ENCODE results near the gene RBM5.

- TF ChIP-seq, protein P1, sequence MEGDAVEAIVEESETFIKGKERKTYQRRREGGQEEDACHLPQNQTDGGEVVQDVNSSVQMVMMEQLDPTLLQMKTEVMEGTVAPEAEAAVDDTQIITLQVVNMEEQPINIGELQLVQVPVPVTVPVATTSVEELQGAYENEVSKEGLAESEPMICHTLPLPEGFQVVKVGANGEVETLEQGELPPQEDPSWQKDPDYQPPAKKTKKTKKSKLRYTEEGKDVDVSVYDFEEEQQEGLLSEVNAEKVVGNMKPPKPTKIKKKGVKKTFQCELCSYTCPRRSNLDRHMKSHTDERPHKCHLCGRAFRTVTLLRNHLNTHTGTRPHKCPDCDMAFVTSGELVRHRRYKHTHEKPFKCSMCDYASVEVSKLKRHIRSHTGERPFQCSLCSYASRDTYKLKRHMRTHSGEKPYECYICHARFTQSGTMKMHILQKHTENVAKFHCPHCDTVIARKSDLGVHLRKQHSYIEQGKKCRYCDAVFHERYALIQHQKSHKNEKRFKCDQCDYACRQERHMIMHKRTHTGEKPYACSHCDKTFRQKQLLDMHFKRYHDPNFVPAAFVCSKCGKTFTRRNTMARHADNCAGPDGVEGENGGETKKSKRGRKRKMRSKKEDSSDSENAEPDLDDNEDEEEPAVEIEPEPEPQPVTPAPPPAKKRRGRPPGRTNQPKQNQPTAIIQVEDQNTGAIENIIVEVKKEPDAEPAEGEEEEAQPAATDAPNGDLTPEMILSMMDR (IDR thresholded peaks at IDR 0.05; ENCODE audit: low read length): no peak
- TF ChIP-seq EZH2 (optimal IDR thresholded peaks at IDR 0.05; ENCODE audit: low read depth, low read length) (no peak), EZH2phosphoT487 (IDR thresholded peaks at IDR 0.05; ENCODE audit: low read length) (no peak)
These were observed 23.7 kb downstream of the RBM5 start for GRCh38 chr3:50112462-50112861.
